Neutrophil (primary cell): ENCODE measurements around the gene NBAS.

Experiments
- H3K27ac ChIP-seq: fragments of 200-600 bp; sonication (generic); 2 replicates; pipeline ENCODE4 v1.5.1; 2016; ENCODE audit warnings: mild to moderate bottlenecking, moderate library complexity
- H3K27me3 ChIP-seq: fragments of 200-600 bp; sonication (generic); 2 replicates; pipeline ENCODE4 v1.6.0; 2016; ENCODE audit warnings: mild to moderate bottlenecking
- H3K36me3 ChIP-seq: fragments of 200-600 bp; sonication (generic); 2 replicates; pipeline ENCODE4 v1.5.1; 2017
- H3K4me1 ChIP-seq, 2 experiments: fragments of 200-600 bp in 1 of 2; sonication (generic) in 1 of 2; 1 replicate in 1 of 2; 2 replicates in 1 of 2; pipeline versions ENCODE4 v1.5.1 to v1.6.1; 2013 to 2016; ENCODE audit warnings: low read depth in 1 of 2, low read length in 1 of 2, mild to moderate bottlenecking in 1 of 2, moderate library complexity in 1 of 2; ENCODE audit not compliant: control insufficient read depth in 1 of 2, insufficient read depth in 1 of 2
- H3K4me3 ChIP-seq, 2 experiments: fragments of 200-600 bp in 1 of 2; sonication (generic) in 1 of 2; 1 replicate in 1 of 2; 2 replicates in 1 of 2; pipeline ENCODE4 v1.5.1; 2013 to 2016; ENCODE audit warnings: low read depth in 1 of 2, low read length in 1 of 2, mild to moderate bottlenecking in 1 of 2, moderate library complexity in 1 of 2
- H3K9me3 ChIP-seq: fragments of 200-600 bp; sonication (generic); 2 replicates; pipeline ENCODE4 v1.5.1; 2016
- TF ChIP-seq, protein P1 (sequence below): fragments of 200-600 bp; sonication (generic); IDR thresholded peaks from 2 replicates; pipeline ENCODE4 v1.5.1; 2016; ENCODE audit warnings: antibody characterized with exemption

NBAS gene

GRCh38 chr2:15184491-15184890, 376.6 kb downstream of the NBAS start:
- H3K9me3 ChIP-seq = no peaks in the 10 kb centered on the region
- TF ChIP-seq, protein P1, sequence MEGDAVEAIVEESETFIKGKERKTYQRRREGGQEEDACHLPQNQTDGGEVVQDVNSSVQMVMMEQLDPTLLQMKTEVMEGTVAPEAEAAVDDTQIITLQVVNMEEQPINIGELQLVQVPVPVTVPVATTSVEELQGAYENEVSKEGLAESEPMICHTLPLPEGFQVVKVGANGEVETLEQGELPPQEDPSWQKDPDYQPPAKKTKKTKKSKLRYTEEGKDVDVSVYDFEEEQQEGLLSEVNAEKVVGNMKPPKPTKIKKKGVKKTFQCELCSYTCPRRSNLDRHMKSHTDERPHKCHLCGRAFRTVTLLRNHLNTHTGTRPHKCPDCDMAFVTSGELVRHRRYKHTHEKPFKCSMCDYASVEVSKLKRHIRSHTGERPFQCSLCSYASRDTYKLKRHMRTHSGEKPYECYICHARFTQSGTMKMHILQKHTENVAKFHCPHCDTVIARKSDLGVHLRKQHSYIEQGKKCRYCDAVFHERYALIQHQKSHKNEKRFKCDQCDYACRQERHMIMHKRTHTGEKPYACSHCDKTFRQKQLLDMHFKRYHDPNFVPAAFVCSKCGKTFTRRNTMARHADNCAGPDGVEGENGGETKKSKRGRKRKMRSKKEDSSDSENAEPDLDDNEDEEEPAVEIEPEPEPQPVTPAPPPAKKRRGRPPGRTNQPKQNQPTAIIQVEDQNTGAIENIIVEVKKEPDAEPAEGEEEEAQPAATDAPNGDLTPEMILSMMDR = no peak
- no peak overlapping the region for H3K4me3 ChIP-seq
- no peak overlapping the region for H3K27ac ChIP-seq
- H3K36me3 ChIP-seq = peaks cover 26% of the 10 kb centered on the region
- H3K27me3 ChIP-seq = no peaks in the 10 kb centered on the region
- no peaks in the 10 kb centered on the region for H3K4me1 ChIP-seq

GRCh38 chr2:15182275-15182674, 378.9 kb downstream of the NBAS start:
- Histone ChIP-seq H3K27me3 (no peaks in the 10 kb centered on the region), H3K4me3 (no peak overlapping the region), H3K27ac (no peak overlapping the region), H3K9me3 (no peaks in the 10 kb centered on the region), H3K36me3 (peaks cover 17% of the 10 kb centered on the region), H3K4me1 (no peaks in the 10 kb centered on the region)
- TF ChIP-seq, protein P1 = no peak

- H3K4me1 ChIP-seq = no peaks in the 10 kb centered on the region
Measured at GRCh38 chr2:15181092-15181745, 379.9 kb downstream of the NBAS start.

GRCh38 chr2:15180379-15180778, 380.8 kb downstream of the NBAS start:
- TF ChIP-seq, protein P1 = no peak
- no peaks in the 10 kb centered on the region for H3K9me3 ChIP-seq
- H3K27ac ChIP-seq = no peak overlapping the region
- H3K4me3 ChIP-seq = no peak overlapping the region
- peaks cover 14% of the 10 kb centered on the region for H3K36me3 ChIP-seq
- no peaks in the 10 kb centered on the region for H3K27me3 ChIP-seq
- no peaks in the 10 kb centered on the region for H3K4me1 ChIP-seq

More at GRCh38 chr2:15181092-15181745, 379.9 kb downstream of the NBAS start:
- Histone ChIP-seq H3K9me3 (no peaks in the 10 kb centered on the region), H3K27ac (no peak overlapping the region), H3K36me3 (peaks cover 14% of the 10 kb centered on the region), H3K27me3 (no peaks in the 10 kb centered on the region), H3K4me3 (no peak overlapping the region)
- TF ChIP-seq, protein P1 = no peak

GRCh38 chr2:15178946-15179345, 382.2 kb downstream of the NBAS start:
- peaks cover 4% of the 10 kb centered on the region for H3K36me3 ChIP-seq

More at GRCh38 chr2:15178946-15179345, 382.2 kb downstream of the NBAS start:
- TF ChIP-seq, protein P1 = no peak
- no peaks in the 10 kb centered on the region for H3K27me3 ChIP-seq
- H3K27ac ChIP-seq = no peak overlapping the region
- H3K9me3 ChIP-seq = no peaks in the 10 kb centered on the region
- no peak overlapping the region for H3K4me3 ChIP-seq
- H3K4me1 ChIP-seq = no peaks in the 10 kb centered on the region
